SKM-1 treated with dmso at 0.1 percent for 144 hours (cell line): ENCODE measurements around the gene NLRP8.
"Not testable (repeated sequence)": the region's sequence is repeated elsewhere in the genome, so short reads cannot be mapped to it uniquely, and the experiment has no call there.

ENCODE experiments used
- DNase-seq: peaks from one replicate; lab custom pipeline; 2025; ENCODE audit not compliant: unreplicated experiment; lab: John Stamatoyannopoulos, UW

The NLRP8 gene

GRCh38 chr19:55962186-55962585 is 14.6 kb downstream of the NLRP8 start:
- DNase-seq, result no peak

GRCh38 chr19:55973982-55974381 is 26.4 kb downstream of the NLRP8 start:
- DNase-seq, result no peak

GRCh38 chr19:55980415-55980814 is 32.8 kb downstream of the NLRP8 start:
- DNase-seq, result no peak

GRCh38 chr19:55985254-55985653 is 37.6 kb downstream of the NLRP8 start:
- DNase-seq, result no peak

- DNase-seq, result no peak
Observed at GRCh38 chr19:55986487-55986886, 38.9 kb downstream of the NLRP8 start, which contains the start of gene NLRP5. NLRP5 (plus strand) TSS chr19:55986775.

GRCh38 chr19:55990831-55991230 is 43.2 kb downstream of the NLRP8 start:
- no peak for DNase-seq

- DNase-seq, result no peak
Observed at GRCh38 chr19:55993492-55993891, 45.9 kb downstream of the NLRP8 start.

GRCh38 chr19:56014765-56015164 is 67.1 kb downstream of the NLRP8 start:
- DNase-seq, result no peak

- no peak for DNase-seq
Observed at GRCh38 chr19:56015756-56016155, 68.1 kb downstream of the NLRP8 start.

- not testable (repeated sequence) for DNase-seq
Observed at GRCh38 chr19:56019325-56019724, 71.7 kb downstream of the NLRP8 start.

GRCh38 chr19:56020355-56020975 is 72.8 kb downstream of the NLRP8 start:
- DNase-seq, result not testable (repeated sequence)

- DNase-seq, result no peak
Observed at GRCh38 chr19:56026769-56027168, 79.1 kb downstream of the NLRP8 start.
